GM18499 (cell line): ENCODE data around the gene ASTE1.
"Not testable (repeated sequence)": the region's sequence is repeated elsewhere in the genome, so short reads cannot be mapped to it uniquely, and the experiment has no call there.

Source experiments
- ATAC-seq: cut with Tn5 transposase; IDR thresholded peaks from one replicate; pipeline ENCODE4 v1.9.1; 2021; ENCODE audit warnings: moderate number of reproducible peaks; ENCODE audit not compliant: insufficient read depth, unreplicated experiment

Gene ASTE1, protein sequence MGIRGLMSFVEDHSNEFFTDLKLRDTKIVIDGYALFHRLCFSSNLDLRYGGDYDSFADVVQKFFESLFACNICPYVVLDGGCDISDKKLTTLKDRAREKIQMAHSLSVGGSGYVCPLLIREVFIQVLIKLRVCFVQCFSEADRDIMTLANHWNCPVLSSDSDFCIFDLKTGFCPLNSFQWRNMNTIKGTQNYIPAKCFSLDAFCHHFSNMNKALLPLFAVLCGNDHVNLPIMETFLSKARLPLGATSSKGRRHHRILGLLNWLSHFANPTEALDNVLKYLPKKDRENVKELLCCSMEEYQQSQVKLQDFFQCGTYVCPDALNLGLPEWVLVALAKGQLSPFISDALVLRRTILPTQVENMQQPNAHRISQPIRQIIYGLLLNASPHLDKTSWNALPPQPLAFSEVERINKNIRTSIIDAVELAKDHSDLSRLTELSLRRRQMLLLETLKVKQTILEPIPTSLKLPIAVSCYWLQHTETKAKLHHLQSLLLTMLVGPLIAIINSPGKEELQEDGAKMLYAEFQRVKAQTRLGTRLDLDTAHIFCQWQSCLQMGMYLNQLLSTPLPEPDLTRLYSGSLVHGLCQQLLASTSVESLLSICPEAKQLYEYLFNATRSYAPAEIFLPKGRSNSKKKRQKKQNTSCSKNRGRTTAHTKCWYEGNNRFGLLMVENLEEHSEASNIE

DNA sequence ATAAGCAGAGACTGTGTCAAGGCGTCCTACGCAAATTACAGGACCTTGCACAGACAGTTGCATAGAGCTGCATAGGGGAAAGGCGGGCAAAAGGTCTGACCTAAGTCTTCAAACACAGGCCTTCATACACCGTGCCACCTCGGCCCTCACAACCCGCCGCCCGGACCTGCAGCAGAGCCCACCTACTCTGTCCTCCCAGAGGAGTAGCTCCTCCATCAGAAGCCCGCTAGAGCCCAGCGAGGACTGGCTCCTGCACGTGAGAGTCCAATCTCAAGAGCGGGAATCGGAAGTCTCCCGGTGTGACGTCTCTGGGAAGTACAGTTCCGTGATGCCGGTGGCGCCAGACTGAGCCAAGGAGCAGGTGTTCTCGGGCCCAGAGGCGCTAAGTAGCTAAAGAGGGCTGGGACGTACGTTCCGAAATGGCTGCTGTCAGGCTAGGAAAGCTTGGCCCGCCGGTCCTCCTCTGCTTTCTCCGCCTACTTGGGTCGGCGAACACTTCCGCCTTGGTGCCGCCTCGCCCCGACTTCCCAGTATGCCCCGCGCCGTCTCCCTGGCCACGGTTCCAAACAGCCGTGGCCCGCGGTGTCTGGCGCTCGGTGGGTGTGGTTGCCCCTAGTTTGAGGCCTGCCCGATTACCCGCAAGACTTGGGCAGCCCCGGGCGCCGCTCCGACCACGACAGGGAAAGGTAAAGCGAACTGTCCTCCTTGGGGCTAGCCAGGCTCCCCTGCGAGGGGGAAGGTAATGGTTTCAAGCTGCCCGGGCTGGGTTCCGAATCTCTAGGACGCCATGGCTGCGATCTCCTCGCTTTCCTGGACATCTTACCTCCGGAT lies at the start of gene ASTE1, which contains the start of gene NEK11:
TSS of gene ASTE1 (minus strand) at position 505 of the 831 bp plus-strand sequence. CDS start 1,519 bp downstream, outside the sequence.
TSS of gene NEK11 (plus strand) at position 557 of the 831 bp plus-strand sequence. CDS start 2,832 bp downstream, outside the sequence.
- ATAC-seq = peak; percentile 96

DNA sequence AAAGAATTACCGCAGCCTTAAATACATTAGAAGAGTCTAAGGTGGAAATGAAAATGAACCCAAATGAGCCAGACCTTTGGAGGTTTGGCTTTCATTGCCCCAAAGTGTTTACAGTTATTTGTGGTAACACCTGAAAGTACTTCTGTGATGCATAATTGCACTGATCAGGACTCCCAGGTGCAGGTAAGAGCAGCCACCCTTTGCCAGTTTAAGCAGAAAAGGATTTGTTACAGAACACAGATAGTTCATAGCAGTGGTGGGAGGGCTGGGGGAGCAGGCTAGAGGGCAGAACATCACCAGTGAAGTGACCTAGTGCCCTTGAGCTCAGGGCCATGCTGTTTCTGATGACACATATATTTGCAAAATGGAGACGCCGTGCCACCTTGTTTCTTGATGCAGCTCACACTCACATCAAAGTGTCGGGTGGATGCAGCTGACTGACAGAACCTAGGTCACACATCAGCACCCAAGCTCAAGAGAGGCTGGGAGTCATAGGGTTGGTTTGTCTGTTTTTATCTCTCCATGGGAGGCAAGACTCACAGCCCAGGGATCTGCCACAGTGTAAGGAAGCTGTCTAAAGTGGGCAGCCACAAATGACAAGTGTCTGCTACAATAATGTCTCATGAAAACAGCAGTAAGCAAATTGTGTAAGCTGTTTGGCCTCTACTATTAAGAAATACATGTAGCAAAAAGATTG lies 49.2 kb upstream of the ASTE1 start:
- no peak for ATAC-seq

DNA sequence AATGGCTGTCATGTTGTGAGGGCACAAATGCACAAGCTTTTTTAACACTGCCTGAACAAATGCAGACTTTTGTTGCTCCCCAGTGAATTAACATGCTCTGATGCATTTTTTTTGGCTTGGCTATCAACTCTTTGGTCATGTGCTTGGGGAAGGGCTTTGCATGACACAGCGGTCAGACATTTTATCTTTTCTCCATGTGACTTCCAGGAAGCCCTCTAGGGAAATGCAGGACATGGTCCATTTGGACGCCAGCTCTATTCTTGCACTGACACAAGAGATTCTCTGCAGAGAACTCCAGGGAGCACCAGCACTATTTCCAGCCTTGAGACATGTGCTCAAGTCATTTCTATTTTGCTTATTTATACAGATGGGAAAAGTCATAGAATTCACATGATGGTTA lies 46.2 kb upstream of the ASTE1 start:
- no peak for ATAC-seq

DNA sequence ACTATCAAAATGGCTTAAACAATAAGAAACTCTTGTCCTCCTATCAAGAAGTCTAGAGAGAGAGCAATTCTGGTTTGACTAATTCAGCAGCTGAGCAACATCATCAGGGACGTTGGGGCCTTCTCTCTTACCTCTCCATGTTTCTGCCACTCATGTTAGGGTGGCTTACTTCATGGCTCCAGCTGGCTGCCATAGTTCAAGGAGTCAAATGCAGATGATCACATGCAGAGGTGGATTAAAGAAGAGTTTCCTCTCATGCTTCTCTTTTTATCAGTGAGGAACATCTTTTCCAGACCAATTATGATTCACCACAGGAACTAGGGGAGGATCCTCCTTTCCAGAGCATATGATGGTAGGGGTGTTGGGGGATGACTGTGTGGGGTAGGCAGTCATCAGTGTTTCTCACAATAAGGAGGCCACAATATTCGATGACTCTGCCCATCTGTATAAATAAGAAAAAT lies 45.5 kb upstream of the ASTE1 start:
- no peak for ATAC-seq

DNA sequence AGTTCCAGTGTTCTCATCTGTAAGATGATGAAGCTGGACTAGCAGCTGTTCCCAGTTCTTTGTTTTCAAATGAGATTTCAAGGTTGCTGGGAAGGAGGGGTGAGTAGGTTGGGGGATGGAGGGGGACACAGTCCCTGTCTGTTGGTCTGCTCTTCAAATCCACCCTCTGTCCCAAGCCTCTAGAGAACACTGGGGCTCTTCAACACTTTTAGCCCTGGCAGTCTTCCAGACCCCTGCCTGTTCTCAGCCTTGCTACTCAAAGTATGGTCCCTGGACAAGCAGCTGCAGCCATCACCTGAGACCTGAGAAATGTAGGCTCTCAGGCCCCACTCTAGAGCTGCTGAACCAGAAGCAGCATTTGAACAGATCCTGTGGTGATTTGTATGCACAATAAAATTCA lies 41.4 kb upstream of the ASTE1 start:
- ATAC-seq = no peak

DNA sequence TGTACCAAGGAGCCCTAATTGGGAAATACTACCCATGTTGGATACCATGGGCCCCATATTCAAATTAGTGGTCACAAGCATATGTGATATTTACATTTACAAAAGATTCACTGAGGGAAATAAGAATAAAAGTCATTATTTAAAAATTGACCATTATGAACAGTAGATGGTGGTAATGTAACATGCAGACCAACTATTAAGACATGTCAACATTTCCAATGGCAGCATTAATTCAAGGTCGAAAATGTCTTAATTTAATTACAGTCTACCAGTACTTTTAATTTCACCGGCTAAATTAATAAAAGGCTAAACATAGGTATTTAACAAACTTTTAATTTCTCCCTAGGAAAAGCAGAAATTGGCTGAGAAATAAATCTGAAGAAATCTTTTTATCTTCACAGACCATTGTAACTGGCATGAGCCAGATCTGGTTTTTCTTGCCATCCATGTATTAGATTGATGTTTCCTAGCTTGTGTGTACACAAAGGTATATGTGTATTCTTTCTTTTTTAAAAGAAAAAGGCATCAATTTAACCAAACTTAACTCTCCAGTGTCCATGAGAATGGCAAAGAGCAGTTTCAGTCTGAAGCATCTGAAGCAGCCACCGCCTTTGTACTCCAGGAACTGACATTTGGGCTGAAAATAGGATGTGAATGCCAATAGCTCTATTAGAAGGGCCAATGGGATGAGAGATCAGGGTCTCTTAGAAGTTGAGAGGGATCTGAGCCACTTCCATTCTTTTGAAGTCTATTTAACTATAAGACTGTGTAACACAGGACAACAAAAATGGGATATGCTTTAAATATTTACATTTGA lies 26.6 kb upstream of the ASTE1 start:
- no peak for ATAC-seq

DNA sequence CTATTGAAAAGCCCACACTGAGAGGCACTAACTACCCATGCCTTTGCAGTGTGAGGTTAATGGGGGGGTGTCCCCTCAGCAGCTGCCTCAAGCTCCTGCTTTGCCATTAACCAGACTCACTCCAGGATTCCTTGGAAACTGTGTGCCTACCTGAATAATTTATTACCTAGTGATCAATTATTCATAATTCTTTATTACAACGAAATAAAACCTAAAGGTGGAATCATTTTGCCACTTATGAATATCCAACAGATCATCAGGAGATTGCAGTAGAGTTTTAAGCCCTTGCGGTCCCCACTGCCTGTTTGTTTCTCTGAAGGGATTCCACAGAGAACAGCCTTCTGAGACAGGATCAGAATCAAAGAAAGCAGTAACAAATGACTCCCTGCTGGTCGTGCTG lies 23.4 kb upstream of the ASTE1 start:
- ATAC-seq = no peak

DNA sequence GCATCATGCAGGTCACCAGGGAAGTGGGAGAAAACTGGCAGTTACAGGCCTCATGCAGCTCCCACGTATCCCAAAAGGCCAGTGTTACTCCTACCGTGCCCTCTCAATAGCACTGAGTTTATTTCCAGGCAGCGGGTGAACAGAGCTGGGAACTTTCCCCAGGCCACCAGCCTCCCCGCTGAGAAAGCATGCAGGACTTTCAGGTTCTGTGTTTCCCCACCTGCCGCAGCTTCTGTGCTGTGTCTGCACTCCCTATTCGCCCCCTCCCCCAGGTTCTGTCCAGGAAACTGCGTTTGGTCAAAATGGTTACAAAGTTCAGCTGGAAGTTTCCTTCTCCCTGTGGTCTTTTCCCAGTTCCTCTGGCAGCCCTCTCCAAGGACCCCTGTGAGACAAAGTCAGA lies 21.4 kb upstream of the ASTE1 start:
- ATAC-seq = no peak

DNA sequence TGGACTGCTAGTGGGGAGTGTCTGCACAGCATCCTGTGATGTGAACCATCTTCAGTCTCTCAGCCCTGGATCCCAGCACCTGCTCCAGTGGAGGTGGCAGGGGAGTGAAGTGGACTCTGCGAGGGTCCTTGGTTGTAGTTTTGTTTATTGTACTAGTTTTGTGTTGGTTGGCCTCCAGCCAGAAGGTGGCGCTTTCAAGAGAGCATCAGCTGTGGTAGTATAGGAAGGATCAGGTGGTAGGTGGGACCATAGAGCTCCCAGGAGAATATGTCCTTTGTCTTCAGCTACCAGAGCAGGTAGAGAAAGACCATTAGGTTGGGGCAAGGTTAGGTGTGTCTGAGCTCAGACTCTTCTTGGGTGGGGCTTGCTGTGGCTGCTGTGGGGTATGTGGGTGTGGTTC lies 21.0 kb upstream of the ASTE1 start:
- ATAC-seq = no peak

DNA sequence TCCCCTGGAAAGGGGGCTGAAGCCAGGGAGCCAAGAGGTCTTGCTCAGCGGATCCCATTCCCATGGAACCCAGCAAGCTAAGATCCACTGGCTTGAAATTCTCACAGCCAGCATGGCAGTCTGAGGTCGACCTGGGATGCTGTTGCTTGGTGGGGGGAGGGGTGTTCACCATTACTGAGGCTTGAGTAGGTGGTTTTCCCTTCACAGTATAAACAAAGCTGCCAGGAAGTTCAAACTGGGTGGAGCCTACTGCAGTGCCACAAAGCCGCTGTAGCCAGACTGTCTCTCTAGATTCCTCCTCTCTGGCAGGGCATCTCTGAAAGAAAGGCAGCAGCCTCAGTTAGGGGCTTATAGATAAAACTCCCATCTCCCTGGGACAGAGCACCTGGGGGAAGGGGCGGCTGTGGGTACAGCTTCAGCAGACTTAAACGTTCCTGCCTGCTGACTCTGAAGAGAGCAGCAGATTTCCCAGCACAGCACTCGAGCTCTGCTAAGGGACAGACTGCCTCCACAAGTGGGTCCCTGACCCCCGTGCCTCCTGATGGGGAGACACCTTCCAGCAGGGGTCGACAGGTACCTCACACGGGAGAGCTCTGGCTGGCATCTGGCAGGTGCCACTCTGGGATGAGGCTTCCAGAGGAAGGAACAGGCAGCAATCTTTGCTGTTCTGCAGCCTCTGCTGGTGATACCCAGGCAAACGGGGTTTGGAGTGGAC lies 15.8 kb upstream of the ASTE1 start:
- not testable (repeated sequence) for ATAC-seq

DNA sequence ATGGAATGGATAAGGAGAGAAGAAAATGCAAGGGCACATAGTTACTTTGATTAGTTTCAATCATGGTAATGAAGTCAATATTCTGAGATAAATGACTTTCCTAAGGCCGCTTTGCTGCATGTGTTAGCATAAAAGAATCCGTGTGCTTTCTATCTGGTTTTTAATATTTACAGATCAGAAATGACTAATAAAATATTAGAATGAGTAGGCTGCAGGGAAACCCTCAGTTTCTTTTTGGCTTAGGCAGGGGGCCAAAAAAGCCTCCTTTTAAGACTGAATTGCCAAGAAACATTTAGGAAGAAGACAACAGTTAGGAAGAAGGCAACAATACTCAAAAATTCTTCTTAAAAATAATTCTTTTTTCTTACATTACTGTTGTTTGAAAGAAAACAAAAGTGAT lies 11.7 kb upstream of the ASTE1 start:
- no peak for ATAC-seq

DNA sequence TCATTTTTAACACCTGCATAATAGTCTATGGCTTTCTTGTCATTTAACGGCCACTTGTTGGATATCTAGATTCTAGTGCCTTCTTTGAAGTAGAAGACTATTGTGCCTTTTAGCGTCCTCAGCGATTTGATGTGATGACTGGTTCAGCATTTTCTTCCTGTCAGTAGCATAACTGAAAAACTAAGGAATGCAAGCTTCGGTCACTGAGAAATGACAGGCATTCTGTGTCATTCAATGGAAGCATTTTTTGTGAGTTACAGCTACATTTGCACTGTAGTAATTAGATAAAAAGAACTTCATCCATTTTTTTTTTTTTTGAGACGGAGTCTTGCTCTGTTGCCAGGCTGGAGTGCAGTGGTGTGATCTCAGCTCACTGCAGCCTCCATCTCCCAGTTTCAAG lies 10.4 kb upstream of the ASTE1 start:
- no peak for ATAC-seq

DNA sequence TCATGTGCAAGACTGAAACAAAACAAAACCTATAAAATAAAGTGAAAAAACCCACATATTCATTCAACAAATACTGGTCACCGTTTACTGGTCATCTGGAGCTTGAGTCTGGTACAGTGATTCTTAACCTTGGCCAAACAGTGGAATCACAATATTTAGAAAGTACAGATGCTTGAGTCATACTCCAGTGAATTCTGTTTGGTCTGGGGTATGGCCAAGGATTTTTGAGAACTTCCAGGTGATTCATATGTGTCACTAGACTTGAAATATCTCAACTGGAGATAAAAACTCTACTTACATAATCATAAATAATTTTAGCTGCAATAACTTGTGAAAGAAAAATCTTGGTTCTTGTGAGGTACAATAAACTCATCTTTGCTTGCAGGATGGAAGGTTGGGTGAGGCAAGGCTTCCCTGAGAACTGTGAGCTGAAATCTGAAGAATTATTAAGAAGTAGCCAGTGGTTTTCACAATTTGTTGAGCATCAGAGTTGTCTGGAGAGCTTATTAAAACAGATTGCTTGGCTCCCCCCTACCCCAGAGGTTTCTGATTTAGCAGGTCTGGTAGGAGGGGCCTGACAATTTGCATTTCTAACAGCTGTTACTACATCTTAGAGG lies 9.7 kb upstream of the ASTE1 start:
- no peak for ATAC-seq

DNA sequence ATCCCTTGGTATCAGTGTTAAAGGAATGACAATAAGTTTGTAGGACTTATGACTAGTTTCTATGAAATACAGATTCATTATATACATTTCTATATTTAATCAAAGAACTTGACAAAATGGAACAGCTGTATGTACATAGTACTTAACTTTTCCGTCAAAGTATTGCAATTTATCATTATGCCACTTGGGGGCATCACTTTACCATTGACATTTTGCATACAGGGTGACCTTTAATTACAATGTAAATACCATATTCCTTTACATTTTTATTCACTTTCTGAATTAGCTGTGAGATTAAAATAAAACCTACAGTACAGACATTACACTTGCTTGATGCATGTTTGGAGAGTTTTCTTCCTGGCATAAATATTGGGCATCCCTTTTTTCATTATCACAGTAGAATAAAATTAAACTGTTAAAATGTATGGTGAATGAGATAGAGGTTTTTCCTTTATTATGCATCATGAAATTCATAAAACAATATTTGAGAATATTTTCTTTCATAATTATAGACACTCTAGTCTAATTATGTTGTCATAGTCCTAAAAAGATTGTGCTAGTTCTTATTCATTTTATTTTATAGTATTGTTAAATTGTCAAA lies 7.0 kb upstream of the ASTE1 start:
- ATAC-seq = no peak

DNA sequence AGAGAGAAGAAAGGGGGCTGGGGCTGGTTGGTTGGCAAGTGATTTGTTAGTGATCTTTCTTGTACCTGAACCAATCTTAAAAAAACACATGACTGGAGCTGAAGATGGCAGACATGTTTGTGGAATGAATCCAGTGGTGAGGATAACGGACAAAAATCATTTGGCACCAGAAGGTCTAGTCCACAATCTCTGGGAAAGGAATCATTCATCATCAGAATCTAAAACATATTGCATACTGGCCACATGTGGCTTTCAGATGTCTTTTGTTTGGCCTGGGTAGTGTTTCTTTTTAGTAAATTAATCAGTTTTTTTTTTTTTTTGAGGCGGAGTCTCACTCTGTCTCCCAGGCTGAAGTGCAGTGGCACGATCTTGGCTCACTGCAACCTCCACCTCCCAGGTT lies 5.0 kb upstream of the ASTE1 start:
- ATAC-seq = no peak

DNA sequence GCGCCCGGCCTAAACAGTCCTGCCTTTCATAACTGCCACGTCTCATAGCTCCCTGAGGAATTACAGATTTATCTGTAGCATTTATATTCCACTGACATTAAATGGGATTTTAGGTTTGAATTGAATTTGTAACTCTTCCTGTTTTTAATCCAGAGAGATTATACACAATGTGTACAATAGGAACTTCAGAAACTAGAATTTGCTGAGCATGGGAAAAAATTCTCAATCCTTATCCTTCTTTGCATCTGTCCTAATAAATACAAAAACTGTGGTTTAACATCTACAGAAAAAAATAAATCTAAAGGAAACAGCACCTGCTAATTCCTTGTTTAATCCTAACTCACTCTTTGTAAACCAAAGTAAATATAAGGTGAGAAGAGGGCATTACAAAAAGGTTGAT lies 2.2 kb upstream of the ASTE1 start:
- no peak for ATAC-seq

DNA sequence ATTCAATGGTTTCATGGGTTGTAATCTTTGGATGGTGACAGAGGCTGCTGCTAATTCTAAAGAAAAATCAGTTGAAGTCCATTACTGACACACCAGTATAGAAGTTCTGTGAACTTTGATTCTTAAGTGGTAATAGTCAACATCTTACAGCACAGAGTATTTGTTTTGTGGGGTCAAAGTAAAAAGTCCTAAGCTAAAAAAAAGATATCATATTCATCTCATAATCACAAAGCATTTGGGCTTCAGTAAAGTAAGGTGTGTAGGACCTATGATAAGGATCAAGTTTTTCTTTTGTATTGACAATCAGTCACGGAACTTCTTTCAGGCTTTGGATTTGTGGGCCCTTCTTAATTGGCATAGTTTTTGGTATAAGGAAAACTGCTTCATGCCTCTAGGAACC lies 1.1 kb downstream of the ASTE1 start:
- ATAC-seq = no peak

DNA sequence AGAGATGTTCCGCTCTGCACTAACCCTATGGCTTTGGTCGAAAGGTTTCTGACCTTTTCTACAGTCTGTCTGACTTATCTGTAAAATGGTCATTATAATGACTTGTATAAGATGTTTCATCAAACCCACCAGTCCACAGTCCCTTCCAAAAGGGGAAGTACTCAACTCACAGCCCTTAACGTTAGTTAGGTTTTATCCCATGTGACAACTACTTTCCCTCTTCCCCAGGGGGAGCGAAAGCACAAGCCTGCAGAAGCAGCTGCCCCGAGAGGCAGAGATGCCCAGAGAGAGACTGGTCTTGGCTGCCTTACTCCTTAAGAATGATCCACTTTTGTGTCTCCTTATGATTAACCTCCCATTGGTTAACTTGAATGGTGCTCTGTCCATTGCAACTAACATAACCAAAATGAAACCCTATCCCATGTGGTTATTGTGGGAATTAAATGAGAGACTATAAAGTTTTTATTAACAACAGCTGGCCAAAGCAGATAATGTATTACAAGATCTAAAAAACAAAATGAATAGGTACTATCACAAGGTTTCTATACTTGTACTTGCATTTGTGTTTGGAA lies 6.4 kb downstream of the ASTE1 start:
- ATAC-seq = no peak
